Lower lobe of right lung (tissue), 2 donors: ENCODE data around the gene ASRGL1. TPM values are rescaled to one million over a fixed set of nuclear protein-coding genes. Genes with fewer than 3 reads are reported as not detected.
"Not testable (repeated sequence)": the region's sequence is repeated elsewhere in the genome, so short reads cannot be mapped to it uniquely, and the experiment has no call there.

Experiments
- ATAC-seq, 2 donors: fragments of 200-7000 bp; cut with Tn5 transposase; one replicate each; pipeline ENCODE4 v1.9.1; 2020 to 2022; ENCODE audit warnings: mild to moderate bottlenecking in 2 of 2, moderate library complexity in 2 of 2
- DNase-seq: peaks from one replicate; pipeline ENCODE4 v3.0.0-alpha.2; 2020
- H3K27ac ChIP-seq: fragments of 200-600 bp; one replicate; pipeline ENCODE4 v1.8.0; 2022
- H3K27me3 ChIP-seq: fragments of 200-600 bp; one replicate; pipeline ENCODE4 v1.8.0; 2022; ENCODE audit warnings: low read depth
- H3K36me3 ChIP-seq: fragments of 200-600 bp; one replicate; pipeline ENCODE4 v1.8.0; 2022; ENCODE audit warnings: mild to moderate bottlenecking
- H3K4me1 ChIP-seq: fragments of 200-600 bp; one replicate; pipeline ENCODE4 v1.8.0; 2022
- H3K4me3 ChIP-seq: fragments of 200-600 bp; one replicate; pipeline ENCODE4 v1.8.0; 2022; ENCODE audit warnings: mild to moderate bottlenecking
- H3K9me3 ChIP-seq: fragments of 200-600 bp; one replicate; pipeline ENCODE4 v1.8.0; 2022
- CTCF ChIP-seq: fragments of 200-600 bp; IDR thresholded peaks from one replicate; pipeline ENCODE4 v1.8.0; 2022; ENCODE audit warnings: antibody characterized with exemption, mild to moderate bottlenecking
- intact Hi-C: fragments of 100-400 bp; cut with DNase I; formaldehyde crosslinking; loops from one replicate; pipeline ENCODE4 v1.11.0; 2022
- total RNA-seq: library from RNA; stranded (reverse); fragmentation: NEBNext Ultra II Directional; extraction: Animal tissue kit (Norgen Biotek cat#: 25700); gene quantifications from one replicate; pipeline ENCODE4 v1.2.1, GENCODE V29; 2021
- donor health status: DM: no; HTN: yes; CAD: no; lungs with severe emphysema.

ASRGL1 gene
- total RNA-seq, 1 donor from 2014 or later: 39.7 TPM

DNA sequence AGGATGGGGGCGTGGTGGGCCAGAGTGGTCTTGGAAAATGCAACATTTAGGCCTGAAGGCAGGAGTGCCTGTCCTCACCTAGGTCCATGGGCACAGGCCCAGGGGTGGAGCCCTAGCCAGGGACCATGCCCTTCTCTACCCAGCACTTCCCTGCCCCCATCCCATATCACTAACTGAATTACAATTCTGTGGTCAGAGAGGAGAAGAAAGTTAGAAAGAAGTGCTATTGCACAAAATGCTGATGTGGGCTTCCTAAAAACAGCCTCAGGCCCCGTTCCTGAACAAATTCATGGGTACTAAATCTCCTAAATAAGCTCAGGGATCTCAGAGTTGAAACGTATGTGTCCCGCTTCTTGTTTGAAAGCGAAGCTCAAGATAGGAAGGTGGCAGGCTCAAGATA lies 3.5 kb upstream of the ASRGL1 start:
- Histone ChIP-seq H3K4me1 (peaks cover 14% of the 10 kb centered on the region), H3K27ac (no peak overlapping the region), H3K9me3 (no peaks in the 10 kb centered on the region), H3K36me3 (no peaks in the 10 kb centered on the region), H3K4me3 (no peak overlapping the region), H3K27me3 (peaks cover 4% of the 10 kb centered on the region)
- DNase-seq (no peak), ATAC-seq (no peak)
- intact Hi-C loops: no loop called here
- TF ChIP-seq CTCF: no peak

GRCh38 chr11:62336949-62337302 lies 322 bp upstream of the ASRGL1 start:
- DNase-seq, H3K27me3 ChIP-seq, intact Hi-C loops, H3K9me3 ChIP-seq, H3K36me3 ChIP-seq, ATAC-seq: not testable (repeated sequence)
- peaks cover 42% of the 10 kb centered on the region for H3K4me1 ChIP-seq
- H3K27ac ChIP-seq: peak overlapping the region; percentile 78
- peak overlapping the region; percentile 93 for H3K4me3 ChIP-seq

- DNase-seq (no peak), ATAC-seq (no peak)
- no peak for TF ChIP-seq CTCF
- Histone ChIP-seq H3K36me3 (peaks cover 5% of the 10 kb centered on the region), H3K4me3 (peak overlapping the region; percentile 93), H3K27me3 (no peaks in the 10 kb centered on the region), H3K4me1 (peaks cover 49% of the 10 kb centered on the region), H3K27ac (no peak overlapping the region), H3K9me3 (no peaks in the 10 kb centered on the region)
- intact Hi-C loops: no loop called here
Observed at GRCh38 chr11:62338218-62338617, 970 bp downstream of the ASRGL1 start.

- peak overlapping the region; percentile 24 for H3K4me3 ChIP-seq
- TF ChIP-seq CTCF: peak; percentile 75
- H3K27ac ChIP-seq: peak overlapping the region; percentile 58
- H3K9me3 ChIP-seq: no peaks in the 10 kb centered on the region
- peak; percentile 16 to 34 for ATAC-seq
- H3K4me1 ChIP-seq: peaks cover 49% of the 10 kb centered on the region
- peaks cover 6% of the 10 kb centered on the region for H3K36me3 ChIP-seq
- no peaks in the 10 kb centered on the region for H3K27me3 ChIP-seq
- intact Hi-C loops: no loop called here
- DNase-seq: peak; percentile 61
Observed at GRCh38 chr11:62340269-62340901, 3.1 kb downstream of the ASRGL1 start.

- peaks cover 6% of the 10 kb centered on the region for H3K36me3 ChIP-seq
- peaks cover 48% of the 10 kb centered on the region for H3K4me1 ChIP-seq
- no peaks in the 10 kb centered on the region for H3K27me3 ChIP-seq
- H3K9me3 ChIP-seq: no peaks in the 10 kb centered on the region
- no peak for TF ChIP-seq CTCF
- intact Hi-C loops: no loop called here
- no peak for ATAC-seq
- no peak overlapping the region for H3K27ac ChIP-seq
- no peak overlapping the region for H3K4me3 ChIP-seq
- DNase-seq: no peak
Observed at GRCh38 chr11:62341588-62341987, 4.3 kb downstream of the ASRGL1 start.

- peak overlapping the region; percentile 63 for H3K27ac ChIP-seq
Observed at GRCh38 chr11:62343646-62344190, 6.5 kb downstream of the ASRGL1 start.

More at GRCh38 chr11:62343646-62344190, 6.5 kb downstream of the ASRGL1 start:
- intact Hi-C loops, H3K4me3 ChIP-seq, H3K9me3 ChIP-seq, H3K36me3 ChIP-seq, DNase-seq, H3K27me3 ChIP-seq, ATAC-seq: not testable (repeated sequence)
- peaks cover 35% of the 10 kb centered on the region for H3K4me1 ChIP-seq
